HG03354 (cell line): ENCODE measurements around the gene NUDT17.

ENCODE experiments used
- ATAC-seq: cut with Tn5 transposase; IDR thresholded peaks from one replicate; pipeline ENCODE4 v1.9.1; 2021; ENCODE audit warnings: mild to moderate bottlenecking; ENCODE audit not compliant: unreplicated experiment, poor library complexity, severe bottlenecking

The NUDT17 gene

GRCh38 chr1:145886390-145886789 lies 41.0 kb downstream of the NUDT17 start:
- ATAC-seq: no peak

GRCh38 chr1:145886816-145887215 lies 41.4 kb downstream of the NUDT17 start:
- ATAC-seq: no peak

GRCh38 chr1:145887631-145888030 lies 42.2 kb downstream of the NUDT17 start:
- no peak for ATAC-seq

- ATAC-seq: no peak
These were observed 44.3 kb downstream of the NUDT17 start for GRCh38 chr1:145889722-145890121.

GRCh38 chr1:145891143-145891542 lies 45.7 kb downstream of the NUDT17 start:
- ATAC-seq: no peak

- no peak for ATAC-seq
These were observed 46.4 kb downstream of the NUDT17 start for GRCh38 chr1:145891587-145892485.

- no peak for ATAC-seq
These were observed 47.2 kb downstream of the NUDT17 start for GRCh38 chr1:145892486-145893087.

GRCh38 chr1:145893306-145894055 lies 48.1 kb downstream of the NUDT17 start:
- ATAC-seq: no peak

- ATAC-seq: no peak
These were observed 50.0 kb downstream of the NUDT17 start for GRCh38 chr1:145895471-145895870.

GRCh38 chr1:145897969-145898368 lies 52.5 kb downstream of the NUDT17 start:
- ATAC-seq: no peak
